CD14-positive monocyte (primary cell): ENCODE results near the gene IMPA2. TPM values are rescaled to one million over a fixed set of nuclear protein-coding genes. Genes with fewer than 3 reads are reported as not detected.

ENCODE experiments used
- DNase-seq, 3 donors: peaks; one replicate each; pipeline ENCODE4 v3.0.0-alpha.2; 2011 to 2022
- H2AFZ ChIP-seq: 2 replicates; pipeline ENCODE4 v1.6.0; 2012; ENCODE audit warnings: mild to moderate bottlenecking, low read depth, low read length, inconsistent platforms; ENCODE audit not compliant: insufficient read depth, poor library complexity, severe bottlenecking
- H3K27ac ChIP-seq, 2 donors: 1 replicate in 1 of 2; 2 replicates in 1 of 2; pipeline ENCODE4 v1.5.1; 2012 to 2013; ENCODE audit warnings: low read length in 2 of 2, control low read depth in 1 of 2, inconsistent platforms in 1 of 2, low read depth in 1 of 2, mild to moderate bottlenecking in 1 of 2
- H3K27me3 ChIP-seq, 2 donors: one replicate each; pipeline versions ENCODE4 v1.6.0 to v1.6.1; 2011 to 2013; ENCODE audit warnings: low read length in 2 of 2; ENCODE audit not compliant: control insufficient read depth in 2 of 2, insufficient read depth in 2 of 2
- H3K36me3 ChIP-seq, 2 donors: replicated peaks in 1 of 2; 1 replicate in 1 of 2; 2 replicates in 1 of 2; pipeline versions ENCODE4 v1.5.1 to v1.6.1; 2012 to 2013; ENCODE audit warnings: low read length in 2 of 2, control low read depth in 1 of 2, inconsistent platforms in 1 of 2, mild to moderate bottlenecking in 1 of 2; ENCODE audit not compliant: insufficient read depth in 2 of 2, control insufficient read depth in 1 of 2
- H3K4me1 ChIP-seq, 2 donors: 1 replicate in 1 of 2; 2 replicates in 1 of 2; pipeline versions ENCODE4 v1.5.1 to v1.6.1; 2012 to 2013; ENCODE audit warnings: low read length in 2 of 2, control low read depth in 1 of 2, inconsistent platforms in 1 of 2, mild to moderate bottlenecking in 1 of 2, moderate library complexity in 1 of 2; ENCODE audit not compliant: insufficient read depth in 2 of 2, control insufficient read depth in 1 of 2
- H3K4me2 ChIP-seq: replicated peaks from 2 replicates; pipeline ENCODE3; 2012; ENCODE audit warnings: low read length, moderate library complexity, mild to moderate bottlenecking; ENCODE audit not compliant: poor library complexity, severe bottlenecking; ENCODE audit errors: extremely low read depth
- H3K4me3 ChIP-seq, 3 experiments: fragments of 200-600 bp in 1 of 3; sonication (generic) in 1 of 3; replicated peaks in 1 of 3; 1 replicate in 2 of 3; 2 replicates in 1 of 3; pipeline ENCODE4 v1.5.1; 2011 to 2013; ENCODE audit warnings: low read length in 3 of 3, mild to moderate bottlenecking in 3 of 3, control low read depth in 2 of 3, low read depth in 2 of 3, inconsistent platforms in 1 of 3, moderate library complexity in 1 of 3
- H3K79me2 ChIP-seq: 2 replicates; pipeline ENCODE4 v1.6.0; 2012; ENCODE audit warnings: mild to moderate bottlenecking, control low read depth, inconsistent platforms, low read length, moderate library complexity; ENCODE audit not compliant: insufficient read depth
- H3K9ac ChIP-seq: 2 replicates; pipeline ENCODE4 v1.6.0; 2017; ENCODE audit warnings: low read length, mild to moderate bottlenecking; ENCODE audit not compliant: insufficient read depth, poor library complexity, severe bottlenecking
- H3K9me3 ChIP-seq, 2 donors: replicated peaks in 1 of 2; 1 replicate in 1 of 2; 2 replicates in 1 of 2; pipeline versions ENCODE4 v1.5.1 to v1.6.1; 2012 to 2013; ENCODE audit warnings: low read length in 2 of 2, control low read depth in 1 of 2; ENCODE audit not compliant: control insufficient read depth in 1 of 2, insufficient read depth in 1 of 2
- H4K20me1 ChIP-seq: 2 replicates; pipeline ENCODE4 v1.6.0; 2012; ENCODE audit warnings: mild to moderate bottlenecking, low read length, control low read depth, moderate library complexity; ENCODE audit not compliant: insufficient read depth
- H3K27ac Mint-ChIP-seq, 7 donors: one replicate each; pipeline ENCODE4 v1.8.0; 2020; ENCODE audit warnings: mild to moderate bottlenecking in 7 of 7, mixed read lengths in 7 of 7, moderate library complexity in 6 of 7, inconsistent platforms in 2 of 7
- H3K27me3 Mint-ChIP-seq, 3 donors: one replicate each; pipeline ENCODE4 v1.8.0; 2021 to 2022; ENCODE audit warnings: low read depth in 3 of 3, mild to moderate bottlenecking in 3 of 3, mixed read lengths in 3 of 3, moderate library complexity in 3 of 3, inconsistent platforms in 1 of 3
- H3K36me3 Mint-ChIP-seq, 2 donors: one replicate each; pipeline ENCODE4 v1.8.0; 2020; ENCODE audit warnings: mixed read lengths in 2 of 2, inconsistent platforms in 1 of 2, mild to moderate bottlenecking in 1 of 2
- H3K4me1 Mint-ChIP-seq: one replicate; pipeline ENCODE4 v1.8.0; 2020; ENCODE audit warnings: mild to moderate bottlenecking, mixed read lengths
- H3K4me3 Mint-ChIP-seq, 2 donors: one replicate each; pipeline ENCODE4 v1.8.0; 2020; ENCODE audit warnings: mild to moderate bottlenecking in 2 of 2, mixed read lengths in 2 of 2, moderate library complexity in 1 of 2
- H3K9me3 Mint-ChIP-seq, 7 donors: one replicate each; pipeline ENCODE4 v1.8.0; 2020 to 2022; ENCODE audit warnings: mixed read lengths in 7 of 7, mild to moderate bottlenecking in 6 of 7, moderate library complexity in 6 of 7, inconsistent platforms in 2 of 7
- CTCF ChIP-seq: fragments of 200-600 bp; IDR thresholded peaks from one replicate; pipeline ENCODE4 v1.8.0; 2022; ENCODE audit warnings: antibody characterized with exemption, mild to moderate bottlenecking
- WGBS: methylation state at CpG from one replicate; pipeline ENCODE4 v1.1.5; 2013; ENCODE audit warnings: missing lambda C conversion rate; ENCODE audit not compliant: insufficient coverage; 5-methylcytosine and 5-hydroxymethylcytosine counted together
- intact Hi-C, 2 donors: fragments of 100-400 bp; cut with micrococcal nuclease; formaldehyde crosslinking; loops; one replicate each; pipeline versions ENCODE4 v1.15.0 to v1.15.1; 2023
- polyA plus RNA-seq, 3 donors: library from polyadenylated mRNA; depleted of rRNA in 1 of 3; unstranded in 2 of 3; stranded (reverse) in 1 of 3; fragments of 300-500 nt in 2 of 3; fragments of >200 nt in 1 of 3; fragmentation: Illumina TruSeq in 2 of 3; gene quantifications; 1 replicate in 2 of 3; 2 replicates in 1 of 3; pipeline ENCODE4 v1.2.3, GENCODE V29; 2012 to 2021

The IMPA2 gene
- polyA plus RNA-seq, 3 donors: 97.4 to 186 (median 145) TPM

GRCh38 chr18:12027046-12027445, 45.7 kb downstream of the IMPA2 start:
- Histone ChIP-seq H3K27ac (no peak overlapping the region), H3K36me3 (peaks cover 72 to 91% of the 10 kb centered on the region in 2 donors), H3K27me3 (no peaks in the 10 kb centered on the region), H3K9me3 (no peaks in the 10 kb centered on the region), H3K4me3 (no peak overlapping the region), H3K9ac (no peak overlapping the region), H3K4me1 (no peaks in the 10 kb centered on the region), H4K20me1 (no peaks in the 10 kb centered on the region), H2AFZ (no peak overlapping the region), H3K4me2 (no peak overlapping the region), H3K79me2 (no peaks in the 10 kb centered on the region)
- Mint-ChIP-seq H3K36me3 (peaks cover 77 to 92% of the 10 kb centered on the region in 2 donors), H3K4me3 (no peak overlapping the region), H3K4me1 (no peaks in the 10 kb centered on the region), H3K9me3 (peaks cover 0 to 2% (median 0%) of the 10 kb centered on the region in 7 donors), H3K27ac (peak overlapping the region in 2 of 7 donors; percentile 45 to 55), H3K27me3 (peaks cover 0 to 3% (median 0%) of the 10 kb centered on the region in 3 donors)
- intact Hi-C loops: no loop called here
- no peak for DNase-seq
- WGBS: 98% methylated on average over 8 of the region's 9 CpGs
- no peak for TF ChIP-seq CTCF

- no peak overlapping the region for H3K27ac Mint-ChIP-seq
- H4K20me1 ChIP-seq: no peaks in the 10 kb centered on the region
- H3K27me3 Mint-ChIP-seq: peaks cover 0 to 3% (median 0%) of the 10 kb centered on the region in 3 donors
- no peak overlapping the region for H2AFZ ChIP-seq
- peaks cover 81 to 96% of the 10 kb centered on the region in 2 donors for H3K36me3 Mint-ChIP-seq
- H3K36me3 ChIP-seq: peaks cover 75 to 95% of the 10 kb centered on the region in 2 donors
- no peak for DNase-seq
- H3K4me3 ChIP-seq: no peak overlapping the region
- H3K79me2 ChIP-seq: no peaks in the 10 kb centered on the region
- no peaks in the 10 kb centered on the region for H3K4me1 Mint-ChIP-seq
- H3K27ac ChIP-seq: no peak overlapping the region
- no peaks in the 10 kb centered on the region for H3K27me3 ChIP-seq
- 97% methylated on average over 3 of the region's 4 CpGs for WGBS
- no peak overlapping the region for H3K9ac ChIP-seq
- H3K9me3 ChIP-seq: no peaks in the 10 kb centered on the region
- no peak for TF ChIP-seq CTCF
- intact Hi-C loops: no loop called here
- H3K9me3 Mint-ChIP-seq: peaks cover 0 to 2% (median 0%) of the 10 kb centered on the region in 7 donors
- no peaks in the 10 kb centered on the region for H3K4me1 ChIP-seq
- no peak overlapping the region for H3K4me2 ChIP-seq
- no peak overlapping the region for H3K4me3 Mint-ChIP-seq
Observed at GRCh38 chr18:12027480-12027879, 46.2 kb downstream of the IMPA2 start.
